GM18861 (cell line): ENCODE data around the gene SYNE1.
"Not testable (repeated sequence)": the region's sequence is repeated elsewhere in the genome, so short reads cannot be mapped to it uniquely, and the experiment has no call there.

Source experiments
- ATAC-seq: cut with Tn5 transposase; IDR thresholded peaks from one replicate; pipeline ENCODE4 v1.9.1; 2021; ENCODE audit not compliant: unreplicated experiment

The SYNE1 gene

GRCh38 chr6:152330961-152331360, 306.2 kb downstream of the SYNE1 start:
- no peak for ATAC-seq

- ATAC-seq, result no peak
Observed at GRCh38 chr6:152329638-152330448, 307.3 kb downstream of the SYNE1 start.

DNA sequence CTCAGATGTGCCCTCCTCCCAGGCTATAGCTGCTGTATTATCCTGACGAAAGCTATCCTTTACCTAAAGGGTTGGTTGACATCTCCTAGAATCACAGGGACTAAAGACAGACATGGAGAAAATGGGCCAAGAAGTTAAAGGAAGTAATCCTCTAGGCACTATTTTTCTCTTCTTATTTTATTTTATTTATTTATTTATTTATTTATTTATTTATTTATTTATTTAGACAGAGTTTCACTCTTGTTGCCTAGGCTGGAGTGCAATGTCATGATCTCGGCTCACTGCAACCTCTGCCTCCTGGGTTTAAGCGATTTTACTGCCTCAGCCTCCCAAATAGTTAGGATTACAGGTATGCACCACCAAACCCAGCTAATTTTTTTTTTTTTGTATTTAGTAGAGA, 309.0 kb downstream of the SYNE1 start:
- not testable (repeated sequence) for ATAC-seq

- ATAC-seq, result no peak
Observed at GRCh38 chr6:152323376-152323775, 313.8 kb downstream of the SYNE1 start.

DNA sequence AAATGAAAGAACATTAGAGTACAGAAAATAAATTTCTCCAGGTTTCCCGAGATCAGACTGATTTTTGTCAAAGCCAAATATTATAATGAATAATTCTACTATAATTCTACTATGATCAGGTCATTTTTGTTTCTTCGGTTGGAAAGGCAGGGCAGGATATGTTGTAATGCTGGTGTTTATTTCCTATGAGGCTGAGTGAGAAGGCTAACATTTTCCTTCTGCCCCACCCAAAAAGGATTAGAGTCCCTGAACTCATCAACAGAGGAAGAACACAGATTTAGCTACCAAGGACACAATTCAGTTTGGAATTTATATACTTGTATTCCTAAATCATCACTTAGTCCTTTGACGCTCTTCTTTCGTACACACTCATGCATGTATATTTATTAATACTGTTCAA, 318.9 kb downstream of the SYNE1 start:
- no peak for ATAC-seq

- ATAC-seq, result no peak
Observed at GRCh38 chr6:152316024-152316423, 321.1 kb downstream of the SYNE1 start.

GRCh38 chr6:152314483-152314832, 322.7 kb downstream of the SYNE1 start:
- no peak for ATAC-seq

GRCh38 chr6:152313542-152314482, 323.4 kb downstream of the SYNE1 start:
- ATAC-seq, result no peak

DNA sequence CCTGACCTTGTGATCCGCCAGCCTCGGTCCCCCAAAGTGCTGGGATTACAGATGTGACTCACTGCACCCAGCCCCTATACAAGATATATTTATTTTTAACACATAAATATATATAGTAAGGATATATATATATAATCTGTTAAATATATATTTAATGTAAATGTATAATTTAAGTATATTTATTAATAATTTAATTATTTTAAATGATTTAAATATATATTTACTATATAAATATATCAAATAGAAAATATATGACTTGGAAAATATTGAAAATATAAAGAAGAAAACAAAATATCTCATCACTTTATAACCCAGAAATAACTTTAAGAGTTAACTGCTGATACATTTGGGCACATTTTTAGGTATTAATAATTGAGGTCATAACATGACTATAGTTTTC, 324.7 kb downstream of the SYNE1 start:
- ATAC-seq, result no peak

- ATAC-seq, result no peak
Observed at GRCh38 chr6:152310371-152310954, 326.7 kb downstream of the SYNE1 start.

DNA sequence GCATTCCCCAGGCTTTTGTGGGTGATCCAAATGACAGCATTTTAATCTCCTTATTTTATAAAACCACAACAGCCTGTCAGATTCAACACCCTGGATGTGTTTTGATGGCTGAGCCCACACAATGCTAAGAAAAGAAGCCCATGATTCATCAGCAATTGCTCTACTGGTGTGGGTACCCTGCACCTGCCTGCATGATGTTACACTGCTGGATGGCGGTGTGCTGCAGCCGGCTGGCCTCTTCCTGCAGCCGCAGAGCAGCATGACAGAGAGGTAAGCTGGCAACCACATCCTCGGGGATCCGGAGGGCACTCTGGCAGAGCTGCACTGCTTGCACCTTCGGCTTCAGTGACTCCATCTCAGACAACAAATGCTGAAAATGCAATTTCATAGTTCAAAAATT, 327.5 kb downstream of the SYNE1 start:
- peak; percentile 63 for ATAC-seq

- ATAC-seq, result no peak
Observed at GRCh38 chr6:152309006-152309405, 328.2 kb downstream of the SYNE1 start.

DNA sequence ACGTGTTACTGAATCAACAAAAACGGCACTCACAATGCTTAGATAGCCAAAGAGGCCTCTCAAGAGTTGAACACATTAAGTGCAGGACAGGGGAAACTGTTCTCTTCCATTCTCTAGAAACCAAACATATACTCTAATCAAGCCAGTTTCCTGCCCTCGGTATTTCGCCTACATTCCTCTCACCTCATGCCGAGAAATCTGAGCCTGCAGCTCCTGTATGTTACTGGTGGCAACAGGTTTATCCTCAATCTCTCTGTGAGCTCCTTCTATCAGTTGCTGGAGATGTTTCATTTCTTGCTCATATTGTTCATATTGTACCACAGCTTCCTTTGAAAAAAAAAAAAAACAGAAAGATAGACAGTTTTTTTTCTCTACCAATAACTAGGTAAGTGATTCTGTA, 328.9 kb downstream of the SYNE1 start:
- ATAC-seq, result no peak

GRCh38 chr6:152305672-152306071, 331.5 kb downstream of the SYNE1 start:
- no peak for ATAC-seq

GRCh38 chr6:152301765-152302568, 335.2 kb downstream of the SYNE1 start:
- peak; percentile 90 for ATAC-seq

GRCh38 chr6:152301021-152301764, 336.0 kb downstream of the SYNE1 start:
- peak; percentile 23 for ATAC-seq

GRCh38 chr6:152300517-152300916, 336.6 kb downstream of the SYNE1 start:
- ATAC-seq, result no peak

DNA sequence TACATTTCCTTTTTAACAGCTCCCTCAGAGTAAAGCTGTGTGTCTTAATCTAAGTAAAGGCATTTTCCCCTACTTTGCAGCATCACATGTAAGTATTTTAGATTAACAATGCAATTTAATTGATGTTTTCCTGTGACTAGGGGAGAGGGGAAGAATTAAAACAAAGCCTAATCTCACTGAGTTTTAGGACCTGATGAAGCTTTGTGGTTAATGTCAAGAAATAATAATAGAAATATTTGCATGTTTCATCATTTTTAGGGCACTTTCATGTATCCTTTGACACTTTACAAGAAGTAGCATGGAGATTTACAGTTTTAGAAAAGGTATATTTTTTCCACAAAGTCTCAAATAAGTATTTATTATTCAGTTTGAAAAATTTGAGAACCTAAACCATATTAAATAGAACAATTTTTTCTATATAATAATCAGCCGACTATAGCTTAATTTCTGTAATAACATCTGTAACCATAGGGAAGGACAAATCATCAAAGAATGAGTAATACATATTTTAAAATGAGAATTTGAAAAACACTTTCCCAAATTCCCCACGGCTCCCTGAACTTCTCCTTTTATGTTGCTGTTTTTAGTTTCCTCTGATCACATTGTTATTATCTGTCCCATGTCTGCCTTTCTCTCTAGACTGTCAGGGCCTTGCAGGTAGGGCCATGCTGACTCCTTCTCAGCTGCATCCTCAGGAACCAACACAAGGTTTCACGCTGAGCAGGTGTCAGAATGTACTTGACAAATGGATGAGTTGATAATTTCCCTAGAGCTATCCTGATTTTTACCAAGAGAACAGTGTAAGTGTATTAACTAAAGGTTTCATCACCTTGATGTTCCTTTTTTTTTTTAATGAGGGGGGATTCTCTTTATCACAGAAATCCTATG, 338.1 kb downstream of the SYNE1 start:
- no peak for ATAC-seq

DNA sequence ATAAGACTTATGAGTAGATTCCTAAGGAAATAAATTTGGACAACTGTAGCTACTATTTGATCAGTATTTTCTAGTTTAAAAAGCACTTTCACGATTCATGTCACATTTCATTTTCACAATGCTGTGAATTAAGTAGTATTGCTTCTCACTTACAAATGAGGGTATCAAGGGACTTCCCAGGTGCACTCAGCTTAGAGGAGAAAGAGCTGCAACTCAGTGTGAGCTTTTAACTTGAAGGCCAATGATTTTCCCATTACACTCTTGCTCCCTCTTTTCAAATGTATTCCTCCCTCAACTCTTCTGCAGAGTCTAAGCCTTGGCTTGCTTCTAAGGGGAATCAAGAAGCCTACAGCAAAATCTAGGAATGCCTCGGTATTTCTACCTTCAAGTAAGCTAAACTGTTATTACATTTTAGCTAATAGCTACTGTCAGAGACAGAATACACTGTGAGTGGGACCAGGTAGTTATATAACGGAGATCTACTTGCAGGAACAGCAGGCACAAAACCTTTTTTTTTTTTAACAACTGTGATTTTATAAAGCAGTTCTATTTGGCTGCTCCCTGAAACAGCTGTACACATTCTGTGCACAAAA, 339.0 kb downstream of the SYNE1 start:
- no peak for ATAC-seq
